Measurements from ENCODE around the gene PIGR.

The PIGR gene

DNA sequence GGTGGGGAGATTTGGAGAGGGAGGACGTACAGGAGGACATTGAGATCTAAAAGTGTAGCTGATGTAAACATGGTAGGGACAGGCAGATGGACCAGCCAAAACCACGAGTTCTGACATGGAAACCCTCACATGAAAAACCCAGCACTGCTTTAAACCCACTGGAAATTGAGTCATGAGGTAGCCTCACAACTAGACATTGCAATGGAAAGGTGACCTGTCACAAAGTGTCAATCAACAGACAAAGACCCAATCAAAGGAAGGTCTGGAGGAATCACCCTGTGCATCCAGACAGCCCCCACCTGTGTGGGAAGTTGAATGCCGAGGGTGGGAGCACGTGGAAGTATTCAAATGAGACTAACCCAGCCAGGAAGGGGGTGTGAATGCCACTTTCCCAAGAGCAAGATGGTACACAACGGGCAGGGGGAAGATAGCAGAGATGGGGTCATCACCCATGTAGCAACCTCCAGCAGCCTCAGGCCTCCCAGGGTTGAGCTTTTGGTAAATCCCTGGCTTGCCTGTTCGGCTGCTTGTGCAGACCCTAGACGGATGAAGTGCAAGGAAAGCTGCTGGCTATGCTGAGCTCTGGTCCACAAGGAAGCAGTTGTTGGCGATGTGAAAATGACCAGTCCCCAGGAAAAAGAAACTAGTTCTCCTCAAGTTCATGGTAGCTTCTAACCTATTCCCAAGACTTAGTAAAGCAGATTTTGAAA is 30.1 kb downstream of the PIGR start:
- Histone ChIP-seq H3K4me1 (ENCODE audit: insufficient read depth, insufficient read length) (no peaks in the 10 kb centered on the region), H3K9ac (ENCODE audit: insufficient read length, low read depth) (no peak overlapping the region), H3K9me3 (ENCODE audit: insufficient read depth, low read length) (no peaks in the 10 kb centered on the region), H3K36me3 (ENCODE audit: insufficient read depth, insufficient read length, low read length) (no peaks in the 10 kb centered on the region), H3K27me3 (ENCODE audit: insufficient read depth, insufficient read length) (peaks cover 15% of the 10 kb centered on the region), H3K4me3 (ENCODE audit: insufficient read length, low read depth) (no peak overlapping the region)
- no peak for DNase-seq (ENCODE audit: low read depth, low spot score)
- TF ChIP-seq YY1 (IDR thresholded peaks at IDR 0.05; ENCODE audit: insufficient read depth, insufficient read length) (no peak), SUZ12 (IDR thresholded peaks at IDR 0.05; ENCODE audit: extremely low read depth, insufficient read depth, insufficient read length) (no peak), ZNF274 (IDR thresholded peaks at IDR 0.05; ENCODE audit: low read depth, low read length) (no peak)

DNA sequence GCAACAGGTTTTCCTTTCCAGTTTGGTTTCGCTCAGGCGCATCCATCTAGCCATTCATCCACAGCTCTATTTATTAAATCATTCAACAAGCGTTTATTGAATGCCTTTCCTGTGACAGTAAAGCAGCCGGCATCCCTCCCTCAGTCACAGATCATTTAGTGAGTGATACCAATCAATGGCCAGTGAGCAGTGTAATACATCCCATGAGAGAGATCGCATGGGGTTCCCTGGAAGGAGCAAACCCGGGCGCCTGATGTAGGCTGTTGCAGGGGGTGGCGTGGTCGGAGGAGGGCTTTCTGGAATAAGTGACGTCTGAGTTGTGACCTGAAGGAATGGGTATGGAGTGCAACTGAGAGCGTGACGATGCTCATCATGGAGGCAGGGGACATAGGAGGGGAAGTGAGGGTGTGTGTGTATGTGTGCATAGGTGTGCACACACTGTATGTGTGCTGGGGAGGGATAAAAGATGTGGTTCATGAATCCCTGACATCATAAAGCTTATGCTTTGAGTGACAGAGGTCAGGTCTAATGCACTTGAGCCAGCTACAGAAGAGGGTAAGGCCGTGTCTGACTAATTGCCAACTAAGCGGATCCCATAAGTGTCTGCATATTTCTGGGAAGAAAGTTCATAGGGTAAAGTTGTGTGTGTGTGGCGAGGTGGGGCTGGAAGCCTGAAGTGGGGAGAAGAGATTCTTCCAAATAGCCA is 31.1 kb downstream of the PIGR start:
- TF ChIP-seq ZNF274 (IDR thresholded peaks at IDR 0.05; ENCODE audit: low read depth, low read length) (no peak), YY1 (IDR thresholded peaks at IDR 0.05; ENCODE audit: insufficient read depth, insufficient read length) (no peak), SUZ12 (IDR thresholded peaks at IDR 0.05; ENCODE audit: extremely low read depth, insufficient read depth, insufficient read length) (no peak)
- H3K4me3 ChIP-seq (ENCODE audit: insufficient read length, low read depth) = no peak overlapping the region
- DNase-seq (ENCODE audit: low read depth, low spot score) = no peak
- H3K27me3 ChIP-seq (ENCODE audit: insufficient read depth, insufficient read length) = peaks cover 23% of the 10 kb centered on the region
- H3K9me3 ChIP-seq (ENCODE audit: insufficient read depth, low read length) = no peaks in the 10 kb centered on the region
- no peaks in the 10 kb centered on the region for H3K4me1 ChIP-seq (ENCODE audit: insufficient read depth, insufficient read length)
- no peak overlapping the region for H3K9ac ChIP-seq (ENCODE audit: insufficient read length, low read depth)
- H3K36me3 ChIP-seq (ENCODE audit: insufficient read depth, insufficient read length, low read length) = no peaks in the 10 kb centered on the region

DNA sequence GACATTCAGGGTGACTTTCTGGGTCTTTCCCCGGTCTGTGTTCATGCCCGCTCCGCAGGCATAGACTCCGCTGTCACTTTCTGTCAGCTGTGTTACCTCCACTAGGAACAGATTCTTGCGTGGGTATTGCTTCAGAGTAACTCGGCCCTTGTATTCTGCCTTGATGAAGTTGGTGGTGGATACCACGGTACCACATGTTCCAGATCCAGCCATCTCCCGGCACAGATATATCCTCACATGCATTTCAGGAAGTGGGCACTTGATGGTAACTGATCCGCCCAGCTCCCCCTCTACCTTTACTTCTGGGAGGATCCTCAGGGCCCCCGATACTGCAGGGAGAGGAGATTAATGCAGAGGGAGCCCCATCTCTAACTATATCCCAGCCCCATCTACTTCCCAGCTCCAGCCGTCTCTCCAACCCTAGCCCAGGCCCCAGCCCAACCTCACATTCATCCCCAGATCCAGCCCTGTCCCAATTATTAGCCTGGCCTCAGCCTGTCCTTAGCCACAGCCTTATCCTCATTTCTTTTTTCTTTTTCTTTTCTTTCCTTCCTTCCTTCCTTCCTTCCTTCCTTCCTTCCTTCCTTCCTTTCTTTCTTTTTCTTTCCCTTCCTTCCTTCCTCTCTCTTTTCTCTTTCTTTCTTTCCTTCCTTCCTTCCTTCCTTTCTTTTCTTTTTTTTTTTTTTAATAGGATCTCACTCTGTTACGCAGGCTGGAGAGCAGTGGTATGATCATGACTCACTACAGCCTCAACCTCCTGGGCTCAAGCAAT is 32.3 kb downstream of the PIGR start:
- Histone ChIP-seq H3K9me3 (ENCODE audit: insufficient read depth, low read length) (no peaks in the 10 kb centered on the region), H3K4me3 (ENCODE audit: insufficient read length, low read depth) (no peak overlapping the region), H3K9ac (ENCODE audit: insufficient read length, low read depth) (no peak overlapping the region), H3K36me3 (ENCODE audit: insufficient read depth, insufficient read length, low read length) (no peaks in the 10 kb centered on the region), H3K27me3 (ENCODE audit: insufficient read depth, insufficient read length) (peaks cover 34% of the 10 kb centered on the region), H3K4me1 (ENCODE audit: insufficient read depth, insufficient read length) (no peaks in the 10 kb centered on the region)
- TF ChIP-seq SUZ12 (IDR thresholded peaks at IDR 0.05; ENCODE audit: extremely low read depth, insufficient read depth, insufficient read length) (no peak), ZNF274 (IDR thresholded peaks at IDR 0.05; ENCODE audit: low read depth, low read length) (no peak), YY1 (IDR thresholded peaks at IDR 0.05; ENCODE audit: insufficient read depth, insufficient read length) (no peak)
- no peak for DNase-seq (ENCODE audit: low read depth, low spot score)

DNA sequence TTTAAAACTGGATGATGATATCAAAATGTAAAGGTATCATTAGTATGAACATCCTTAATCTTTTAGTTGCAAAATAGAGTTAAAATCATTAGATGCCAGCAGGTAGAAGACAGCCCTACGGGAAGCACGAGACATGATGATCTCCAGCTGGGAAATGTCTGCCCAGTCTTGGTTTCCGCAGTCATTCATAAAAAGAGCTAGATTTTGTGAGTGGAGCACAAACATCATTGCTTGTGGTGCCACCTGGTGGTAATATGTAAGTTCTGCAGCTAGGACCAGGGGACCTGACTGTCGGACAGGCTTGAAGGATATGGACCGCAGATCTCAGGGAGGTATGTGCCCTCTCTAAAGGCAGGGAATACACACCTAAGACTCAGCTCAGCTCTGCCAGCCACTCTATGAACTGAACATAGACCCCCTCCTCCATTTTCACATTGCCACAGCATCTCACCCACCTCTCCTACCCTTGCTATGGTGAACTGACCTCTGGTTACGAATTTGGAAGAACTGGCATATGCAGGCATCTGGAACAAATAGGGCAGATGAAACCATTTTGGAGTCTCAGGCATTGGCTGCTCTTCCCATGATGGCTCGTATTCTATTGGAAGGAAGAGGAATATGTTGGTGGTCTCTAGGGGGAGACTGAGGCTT is 33.7 kb downstream of the PIGR start:
- Histone ChIP-seq H3K4me3 (ENCODE audit: insufficient read length, low read depth) (no peak overlapping the region), H3K9ac (ENCODE audit: insufficient read length, low read depth) (no peak overlapping the region), H3K27me3 (ENCODE audit: insufficient read depth, insufficient read length) (peaks cover 48% of the 10 kb centered on the region), H3K9me3 (ENCODE audit: insufficient read depth, low read length) (no peaks in the 10 kb centered on the region), H3K36me3 (ENCODE audit: insufficient read depth, insufficient read length, low read length) (no peaks in the 10 kb centered on the region), H3K4me1 (ENCODE audit: insufficient read depth, insufficient read length) (no peaks in the 10 kb centered on the region)
- TF ChIP-seq SUZ12 (IDR thresholded peaks at IDR 0.05; ENCODE audit: extremely low read depth, insufficient read depth, insufficient read length) = no peak
- no peak for TF ChIP-seq ZNF274 (IDR thresholded peaks at IDR 0.05; ENCODE audit: low read depth, low read length)
- no peak for TF ChIP-seq YY1 (IDR thresholded peaks at IDR 0.05; ENCODE audit: insufficient read depth, insufficient read length)
- DNase-seq (ENCODE audit: low read depth, low spot score) = peak; percentile 68

DNA sequence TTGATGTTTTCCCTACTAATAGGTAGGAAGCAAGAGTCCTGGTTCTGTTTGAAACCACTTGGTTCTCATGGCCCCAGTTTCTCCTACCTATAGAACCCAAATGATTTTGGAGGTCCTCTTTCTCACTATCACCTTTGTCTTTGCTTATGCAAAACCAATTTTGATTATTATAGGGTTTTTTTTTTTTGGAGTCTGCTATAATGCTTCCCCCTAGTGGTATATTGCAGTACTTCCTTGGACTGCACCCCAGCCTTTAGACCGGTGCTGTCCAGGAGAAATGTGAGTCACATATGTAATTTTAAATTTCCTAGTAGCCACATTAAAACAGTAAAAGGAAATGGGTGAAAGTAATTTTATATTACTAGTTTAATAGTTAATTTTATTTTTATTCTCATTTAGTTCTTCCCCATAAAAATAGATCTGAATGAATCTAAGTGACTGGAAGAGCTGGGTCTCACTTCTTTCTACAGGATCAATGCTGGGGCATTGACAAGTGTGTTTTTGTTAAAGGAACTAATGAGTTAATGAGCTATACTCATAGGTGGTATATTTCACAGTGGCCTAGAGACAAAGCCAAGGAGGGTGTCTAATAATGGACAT is 35.1 kb downstream of the PIGR start:
- Histone ChIP-seq H3K4me1 (ENCODE audit: insufficient read depth, insufficient read length) (peaks cover 2% of the 10 kb centered on the region), H3K4me3 (ENCODE audit: insufficient read length, low read depth) (no peak overlapping the region), H3K9me3 (ENCODE audit: insufficient read depth, low read length) (no peaks in the 10 kb centered on the region), H3K27me3 (ENCODE audit: insufficient read depth, insufficient read length) (peaks cover 47% of the 10 kb centered on the region), H3K9ac (ENCODE audit: insufficient read length, low read depth) (no peak overlapping the region), H3K36me3 (ENCODE audit: insufficient read depth, insufficient read length, low read length) (no peaks in the 10 kb centered on the region)
- TF ChIP-seq YY1 (IDR thresholded peaks at IDR 0.05; ENCODE audit: insufficient read depth, insufficient read length) (no peak), SUZ12 (IDR thresholded peaks at IDR 0.05; ENCODE audit: extremely low read depth, insufficient read depth, insufficient read length) (no peak), ZNF274 (IDR thresholded peaks at IDR 0.05; ENCODE audit: low read depth, low read length) (no peak)
- DNase-seq (ENCODE audit: low read depth, low spot score) = no peak

DNA sequence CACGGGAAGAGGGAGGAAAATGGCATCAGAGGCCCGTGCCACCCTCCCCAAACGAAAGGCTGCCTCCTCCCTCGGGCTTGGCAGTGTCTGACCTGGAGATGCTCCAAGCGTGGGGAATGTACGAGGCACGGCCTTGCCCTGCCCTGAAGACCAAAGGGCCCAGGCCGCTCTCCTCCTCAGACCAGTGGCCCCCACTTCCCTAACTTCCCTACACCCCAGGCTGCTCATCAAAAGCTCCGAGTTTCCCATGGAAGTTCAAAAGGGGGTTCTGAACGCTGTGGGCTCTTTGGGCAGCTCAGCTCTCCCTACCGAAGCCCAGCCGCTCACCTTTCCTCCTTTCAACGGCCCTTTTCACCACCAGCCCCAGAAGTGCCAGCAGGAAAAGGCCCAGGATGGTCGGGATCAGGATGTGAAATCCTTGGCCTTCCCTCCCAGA is 36.4 kb downstream of the PIGR start:
- H3K4me3 ChIP-seq (ENCODE audit: insufficient read length, low read depth) = peak overlapping the region; percentile 52
- H3K4me1 ChIP-seq (ENCODE audit: insufficient read depth, insufficient read length) = peaks cover 2% of the 10 kb centered on the region
- TF ChIP-seq YY1 (IDR thresholded peaks at IDR 0.05; ENCODE audit: insufficient read depth, insufficient read length) (no peak), ZNF274 (IDR thresholded peaks at IDR 0.05; ENCODE audit: low read depth, low read length) (no peak), SUZ12 (IDR thresholded peaks at IDR 0.05; ENCODE audit: extremely low read depth, insufficient read depth, insufficient read length) (no peak)
- DNase-seq (ENCODE audit: low read depth, low spot score) = no peak
- no peaks in the 10 kb centered on the region for H3K9me3 ChIP-seq (ENCODE audit: insufficient read depth, low read length)
- peak overlapping the region; percentile 62 for H3K9ac ChIP-seq (ENCODE audit: insufficient read length, low read depth)
- H3K36me3 ChIP-seq (ENCODE audit: insufficient read depth, insufficient read length, low read length) = no peaks in the 10 kb centered on the region
- H3K27me3 ChIP-seq (ENCODE audit: insufficient read depth, insufficient read length) = peaks cover 46% of the 10 kb centered on the region

Measured in NT2/D1 (cell line).